ENCODE results near the gene TMEM269.
"Not testable (repeated sequence)": the region's sequence is repeated elsewhere in the genome, so short reads cannot be mapped to it uniquely, and the experiment has no call there.

Gene TMEM269

GRCh38 chr1:42748021-42748420 is 36.8 kb upstream of the TMEM269 start:
- no peak for DNase-seq (ENCODE audit: low read depth in 1 of 2, low spot score in 1 of 2)

- no peak for DNase-seq (ENCODE audit: low read depth in 1 of 2, low spot score in 1 of 2)
Measured at GRCh38 chr1:42748461-42749410, 36.1 kb upstream of the TMEM269 start.

- no peak for DNase-seq (ENCODE audit: low read depth in 1 of 2, low spot score in 1 of 2)
Measured at GRCh38 chr1:42750041-42750440, 34.8 kb upstream of the TMEM269 start.

GRCh38 chr1:42751511-42752070 is 33.2 kb upstream of the TMEM269 start:
- DNase-seq (ENCODE audit: low read depth in 1 of 2, low spot score in 1 of 2): not testable (repeated sequence)

- DNase-seq (ENCODE audit: low read depth in 1 of 2, low spot score in 1 of 2): no peak
Measured at GRCh38 chr1:42752284-42752683, 32.5 kb upstream of the TMEM269 start.

GRCh38 chr1:42753070-42753469 is 31.7 kb upstream of the TMEM269 start:
- no peak for DNase-seq (ENCODE audit: low read depth in 1 of 2, low spot score in 1 of 2)

GRCh38 chr1:42756956-42757891 is 27.6 kb upstream of the TMEM269 start:
- DNase-seq (ENCODE audit: low read depth in 1 of 2, low spot score in 1 of 2): no peak

- no peak for DNase-seq (ENCODE audit: low read depth in 1 of 2, low spot score in 1 of 2)
Measured at GRCh38 chr1:42757892-42758275, 26.9 kb upstream of the TMEM269 start.

GRCh38 chr1:42758641-42759040 is 26.1 kb upstream of the TMEM269 start:
- no peak for DNase-seq (ENCODE audit: low read depth in 1 of 2, low spot score in 1 of 2)

- DNase-seq (ENCODE audit: low read depth in 1 of 2, low spot score in 1 of 2): no peak
Measured at GRCh38 chr1:42759114-42759513, 25.7 kb upstream of the TMEM269 start.

GRCh38 chr1:42761567-42761966 is 23.2 kb upstream of the TMEM269 start:
- no peak for DNase-seq (ENCODE audit: low read depth in 1 of 2, low spot score in 1 of 2)

- DNase-seq (ENCODE audit: low read depth in 1 of 2, low spot score in 1 of 2): no peak
Measured at GRCh38 chr1:42762269-42762668, 22.5 kb upstream of the TMEM269 start.

- no peak for DNase-seq (ENCODE audit: low read depth in 1 of 2, low spot score in 1 of 2)
Measured at GRCh38 chr1:42765269-42765668, 19.5 kb upstream of the TMEM269 start.

GRCh38 chr1:42765832-42766740 is 18.7 kb upstream of the TMEM269 start:
- peak in 1 of 2 donors; percentile 23 for DNase-seq (ENCODE audit: low read depth in 1 of 2, low spot score in 1 of 2)

- peak; percentile 99 to 100 for DNase-seq (ENCODE audit: low read depth in 1 of 2, low spot score in 1 of 2)
Measured at GRCh38 chr1:42766741-42767509, 17.9 kb upstream of the TMEM269 start, which contains the start of the genes C1orf50 and P3H1. Gene C1orf50 (plus strand): TSS chr1:42767249. CDS start chr1:42767312, 63 bp downstream. Gene P3H1 (minus strand): TSS chr1:42767028. CDS start chr1:42766971, 57 bp downstream.

- DNase-seq (ENCODE audit: low read depth in 1 of 2, low spot score in 1 of 2): no peak
Measured at GRCh38 chr1:42767510-42768000, 17.2 kb upstream of the TMEM269 start.

GRCh38 chr1:42768172-42768571 is 16.6 kb upstream of the TMEM269 start:
- DNase-seq (ENCODE audit: low read depth in 1 of 2, low spot score in 1 of 2): no peak

GRCh38 chr1:42769811-42770210 is 15.0 kb upstream of the TMEM269 start:
- DNase-seq (ENCODE audit: low read depth in 1 of 2, low spot score in 1 of 2): no peak

- DNase-seq (ENCODE audit: low read depth in 1 of 2, low spot score in 1 of 2): no peak
Measured at GRCh38 chr1:42773420-42773819, 11.4 kb upstream of the TMEM269 start.

Data from activated T-helper 1 cell treated with anti-CD3 and anti-CD28 coated beads, Interleukin-2, amount 50 U/mL, for 16 hours (primary cell).